ENCODE data around the gene MEFV. TPM values are rescaled to one million over a fixed set of nuclear protein-coding genes. Genes with fewer than 3 reads are reported as not detected.

MEFV gene
- total RNA-seq, 1 donor from 2014 or later: under 0.01 TPM

DNA sequence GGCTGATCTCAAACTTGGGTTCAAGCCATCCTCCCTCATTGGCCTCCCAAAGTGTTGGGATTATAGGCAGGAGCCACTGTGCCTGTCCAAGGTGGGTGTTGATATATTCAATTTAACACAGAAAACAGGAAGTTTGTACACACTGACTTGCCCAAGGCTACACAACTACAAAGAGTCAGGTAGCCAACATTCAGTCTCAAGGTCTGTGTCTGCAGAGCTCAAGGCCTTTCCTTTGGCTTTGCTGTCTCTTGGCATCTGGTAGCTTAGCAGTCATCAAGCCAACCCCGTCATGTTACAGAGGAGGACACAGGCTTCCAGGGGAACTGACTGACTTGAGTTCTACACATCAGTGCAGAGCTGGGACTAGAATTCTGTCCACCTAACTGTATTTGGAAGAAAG, 11.9 kb upstream of the MEFV start:
- DNase-seq: no peak

- DNase-seq: peak; percentile 67
These were observed 10.6 kb upstream of the MEFV start for GRCh38 chr16:3266873-3267537.

- DNase-seq: peak; percentile 99
These were observed 8.0 kb upstream of the MEFV start for GRCh38 chr16:3264137-3265036.

DNA sequence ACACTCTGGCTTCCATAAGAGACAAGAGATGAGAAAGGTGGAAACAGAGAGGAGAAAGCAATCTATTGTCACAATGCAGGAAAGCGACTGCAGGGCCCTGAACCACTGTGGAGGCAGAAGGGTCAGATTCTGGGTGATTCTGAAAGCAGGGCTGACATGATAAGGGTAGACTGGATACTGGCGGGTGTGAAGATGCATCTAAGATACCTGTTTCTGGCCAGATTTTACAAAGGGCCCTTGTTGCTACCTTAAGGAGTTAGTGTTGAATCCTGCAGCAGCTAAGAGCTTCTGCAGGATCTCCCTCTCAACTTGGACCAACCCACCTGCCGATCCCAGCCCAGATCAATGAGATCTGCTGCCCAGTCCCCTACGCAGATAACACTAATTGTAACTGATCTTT, 6.1 kb upstream of the MEFV start:
- DNase-seq: no peak

DNA sequence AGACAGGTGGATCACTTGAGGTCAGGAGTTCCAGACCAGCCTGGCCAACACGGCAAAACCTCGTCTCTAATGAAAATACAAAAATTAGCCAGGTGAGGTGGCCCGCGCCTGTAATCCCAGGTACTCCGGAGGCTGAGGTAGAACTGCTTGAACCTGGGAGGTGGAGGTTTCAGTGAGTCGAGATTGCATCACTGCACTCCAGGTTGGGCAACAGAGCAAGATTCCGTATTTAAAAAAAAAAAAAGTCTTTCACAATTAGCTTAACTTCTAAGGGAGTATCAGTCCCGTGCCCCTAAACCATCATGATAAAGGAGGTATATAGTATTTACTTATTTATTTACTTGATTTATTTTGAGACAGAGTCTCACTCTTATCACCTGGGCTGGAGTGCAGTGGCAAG, 3.4 kb upstream of the MEFV start:
- DNase-seq: no peak

- no peak for DNase-seq
These were observed 533 bp upstream of the MEFV start for GRCh38 chr16:3256866-3257465.

- no peak for DNase-seq
These were observed 2.1 kb downstream of the MEFV start for GRCh38 chr16:3254309-3254708.

DNA sequence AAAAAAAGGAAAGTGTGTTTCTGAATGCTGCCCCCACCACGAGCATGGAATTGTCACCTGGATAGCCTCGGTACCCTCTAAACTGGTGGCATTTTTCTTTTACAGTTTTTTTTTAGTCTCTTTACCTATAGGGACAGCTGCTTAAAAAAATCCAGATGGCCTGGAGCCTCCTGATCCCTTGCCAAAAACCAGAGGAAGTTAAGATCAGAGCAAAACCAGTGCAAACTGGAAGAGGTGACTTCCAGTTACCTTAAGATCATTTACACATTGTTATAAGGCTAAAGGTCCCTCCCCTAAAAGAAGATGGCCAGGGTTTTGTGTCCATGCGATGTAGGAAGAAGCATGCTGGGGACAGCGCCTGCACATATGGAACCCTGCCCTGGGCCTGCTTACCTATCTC, 3.5 kb downstream of the MEFV start:
- DNase-seq: no peak

DNA sequence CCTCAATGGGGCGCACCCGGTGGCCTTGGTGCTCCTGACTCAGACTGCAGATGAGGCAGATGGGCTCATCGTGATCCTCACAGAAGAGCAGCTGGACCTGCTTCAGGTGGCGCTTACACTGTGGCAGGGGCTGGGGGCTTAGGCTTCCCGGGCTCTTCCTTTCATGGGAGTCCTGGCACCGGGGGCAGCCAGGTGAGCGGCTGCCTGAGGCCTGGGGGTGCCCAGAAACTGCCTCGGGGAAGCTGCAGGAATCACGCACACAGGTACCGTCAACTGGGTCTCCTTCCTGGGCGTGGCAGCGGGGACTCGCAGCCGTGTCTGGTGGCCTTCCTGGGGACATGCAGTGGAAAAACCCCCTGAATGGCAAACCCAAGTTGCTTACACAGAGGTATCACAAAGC, 7.0 kb downstream of the MEFV start:
- DNase-seq: no peak

GRCh38 chr16:3249020-3249419, 7.4 kb downstream of the MEFV start:
- no peak for DNase-seq

- no peak for DNase-seq
These were observed 7.8 kb downstream of the MEFV start for GRCh38 chr16:3248596-3248995.

- no peak for DNase-seq
These were observed 9.6 kb downstream of the MEFV start for GRCh38 chr16:3246876-3247275.

GRCh38 chr16:3246002-3246401, 10.4 kb downstream of the MEFV start:
- DNase-seq: no peak

DNA sequence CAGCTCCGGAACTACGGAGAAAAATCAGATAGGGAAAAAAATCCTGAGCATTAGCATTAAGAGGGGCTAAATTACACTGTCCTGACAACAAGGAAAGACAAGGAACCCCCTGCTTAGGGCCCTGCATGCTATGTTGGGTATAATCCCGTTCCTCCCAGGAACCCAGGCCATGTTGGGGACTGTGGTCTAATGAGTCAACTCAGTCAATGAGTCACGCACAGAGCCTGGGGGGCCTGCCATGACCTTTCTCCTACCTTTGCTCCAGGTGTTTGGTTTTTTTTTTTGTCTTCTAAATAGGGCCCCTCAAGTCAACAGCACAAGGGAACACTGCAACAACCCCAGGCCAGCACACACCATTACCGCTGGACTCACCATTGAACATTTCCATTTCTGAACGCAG, 12.6 kb downstream of the MEFV start:
- DNase-seq: no peak

DNA sequence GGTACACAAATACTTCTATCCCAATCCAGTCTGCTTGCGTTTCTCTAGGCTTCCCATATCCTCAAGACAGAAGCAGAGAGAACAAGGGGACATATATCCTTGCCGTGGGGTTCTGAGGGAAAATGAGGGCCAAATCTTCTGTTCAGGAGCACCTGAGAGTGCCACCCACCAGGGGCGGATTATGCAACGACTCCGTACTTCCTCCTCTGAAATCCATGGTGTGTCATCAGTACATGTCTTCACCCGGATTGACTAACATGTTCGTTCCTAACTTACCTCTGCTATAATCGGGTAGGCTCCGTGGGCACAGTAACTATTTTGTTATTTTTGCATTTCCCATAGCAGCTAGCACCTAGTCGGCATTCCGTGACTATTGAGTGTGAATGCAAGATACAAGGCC, 13.7 kb downstream of the MEFV start:
- no peak for DNase-seq

- no peak for DNase-seq
These were observed 14.7 kb downstream of the MEFV start for GRCh38 chr16:3241761-3242160.

DNA sequence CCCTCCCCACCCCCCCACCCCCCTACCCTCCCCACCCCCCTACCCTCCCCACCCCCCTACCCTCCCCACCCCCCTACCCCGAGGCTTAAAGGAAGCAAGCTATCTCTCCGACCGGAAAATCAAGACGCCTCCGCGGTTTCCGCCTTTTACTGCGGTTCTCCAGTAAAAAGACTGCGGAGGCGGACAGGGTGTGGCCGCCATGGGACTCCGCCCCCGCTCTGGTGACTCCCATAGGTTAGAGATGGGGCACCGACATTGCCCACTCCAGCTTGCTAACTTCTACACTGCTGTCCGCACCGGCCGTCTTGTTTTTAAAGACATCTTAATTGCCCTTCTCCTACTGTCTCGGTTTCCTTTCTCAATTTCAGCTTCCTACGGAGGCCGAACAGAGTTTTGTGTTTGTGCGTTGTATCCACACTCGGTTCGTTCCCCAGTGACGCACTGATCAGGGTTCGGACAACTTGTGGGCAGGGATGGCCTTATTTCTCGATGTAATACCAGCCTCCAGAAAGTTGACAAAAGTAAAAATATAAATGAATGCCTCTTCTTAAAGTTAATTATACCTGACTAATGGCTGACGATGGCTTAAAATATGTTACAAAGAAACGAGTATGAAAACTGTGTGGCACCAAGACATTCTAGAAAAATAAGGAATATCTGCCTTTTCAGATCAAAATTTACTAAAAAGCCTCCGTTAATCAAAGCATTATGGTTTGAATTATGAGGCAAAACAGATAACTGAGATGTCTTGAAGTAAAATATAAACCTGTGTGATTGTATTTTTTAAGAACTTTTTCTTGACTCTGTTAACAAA, 20.4 kb downstream of the MEFV start:
- peak; percentile 19 for DNase-seq

GRCh38 chr16:3234857-3235561, 21.4 kb downstream of the MEFV start, which contains the start of gene ZNF200:
TSS of gene ZNF200 (minus strand) at chr16:3235158. CDS start at chr16:3233755, 1,403 bp downstream.
- DNase-seq: peak; percentile 97

- no peak for DNase-seq
These were observed 21.9 kb downstream of the MEFV start for GRCh38 chr16:3234543-3234856.

- peak; percentile 13 for DNase-seq
These were observed 32.4 kb downstream of the MEFV start for GRCh38 chr16:3223913-3224515.

GRCh38 chr16:3220839-3221238, 35.6 kb downstream of the MEFV start:
- no peak for DNase-seq

DNA sequence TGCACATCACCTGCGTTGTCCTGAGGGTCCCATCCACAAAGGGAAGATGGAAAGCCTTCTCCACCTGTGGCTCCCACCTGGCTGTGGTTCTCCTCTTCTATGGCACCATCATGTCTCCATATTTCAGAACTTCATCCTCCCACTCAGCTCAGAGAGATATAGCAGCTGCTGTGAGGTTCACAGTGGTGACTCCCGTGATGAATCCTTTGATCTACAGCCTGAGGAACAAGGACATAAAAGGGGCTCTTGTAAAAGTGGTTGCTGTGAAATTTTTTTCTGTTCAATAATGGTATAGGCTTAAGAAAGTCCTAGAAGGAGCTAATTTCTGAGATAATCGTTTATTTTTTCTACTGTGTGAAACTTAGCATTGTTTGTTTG, 40.2 kb downstream of the MEFV start:
- DNase-seq: no peak

Data from dermis blood vessel endothelial cell (primary cell).